NCI-H2196 treated with DMSO at 0.1 percent for 48 hours (cell line): Measurements from ENCODE around the gene ACTR5.
"Not testable (repeated sequence)": the region's sequence is repeated elsewhere in the genome, so short reads cannot be mapped to it uniquely, and the experiment has no call there.

ENCODE experiments used
- DNase-seq: peaks from one replicate; lab custom pipeline; 2025; ENCODE audit not compliant: unreplicated experiment; lab: John Stamatoyannopoulos, UW

The ACTR5 gene

DNA sequence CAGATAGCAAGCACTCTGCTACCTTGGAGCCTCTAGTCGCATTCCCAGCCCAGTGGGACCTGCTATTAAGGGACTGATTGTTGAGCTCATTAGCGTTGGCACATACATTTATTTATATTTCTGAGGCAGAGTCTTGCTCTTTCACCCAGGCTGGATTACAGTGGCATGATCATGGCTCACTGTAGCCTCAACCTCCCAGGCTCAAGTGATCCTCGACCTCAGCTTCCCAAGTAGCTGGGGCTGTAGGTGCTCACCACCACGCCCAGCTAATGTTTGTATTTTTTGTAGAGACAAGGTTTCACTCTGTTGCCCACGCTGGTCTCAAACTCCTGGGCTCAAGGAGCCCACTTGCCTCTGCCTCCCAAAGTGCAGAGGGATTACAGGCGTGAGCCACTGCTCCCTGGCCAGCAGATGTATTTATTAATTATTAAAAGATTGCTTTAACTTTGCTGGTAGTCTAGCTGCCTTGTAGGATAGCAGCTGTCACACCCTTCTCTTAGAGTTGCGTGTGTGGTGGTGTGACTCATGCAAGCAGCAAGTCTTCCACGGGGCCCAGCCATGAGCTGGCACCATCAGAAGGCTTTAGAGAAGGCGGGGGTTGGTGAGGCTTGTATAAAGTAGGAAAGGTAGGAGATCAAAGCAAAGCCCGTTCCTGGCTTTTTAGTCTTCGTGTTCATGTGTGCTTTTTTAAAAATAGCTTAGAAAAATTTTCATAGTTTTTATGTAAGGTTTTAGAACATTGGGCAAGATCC, 16.5 kb downstream of the ACTR5 start:
- DNase-seq: no peak

GRCh38 chr20:38766071-38766470, 17.8 kb downstream of the ACTR5 start:
- no peak for DNase-seq

GRCh38 chr20:38769376-38770295, 21.4 kb downstream of the ACTR5 start:
- no peak for DNase-seq

GRCh38 chr20:38770546-38770945, 22.3 kb downstream of the ACTR5 start:
- DNase-seq: no peak

DNA sequence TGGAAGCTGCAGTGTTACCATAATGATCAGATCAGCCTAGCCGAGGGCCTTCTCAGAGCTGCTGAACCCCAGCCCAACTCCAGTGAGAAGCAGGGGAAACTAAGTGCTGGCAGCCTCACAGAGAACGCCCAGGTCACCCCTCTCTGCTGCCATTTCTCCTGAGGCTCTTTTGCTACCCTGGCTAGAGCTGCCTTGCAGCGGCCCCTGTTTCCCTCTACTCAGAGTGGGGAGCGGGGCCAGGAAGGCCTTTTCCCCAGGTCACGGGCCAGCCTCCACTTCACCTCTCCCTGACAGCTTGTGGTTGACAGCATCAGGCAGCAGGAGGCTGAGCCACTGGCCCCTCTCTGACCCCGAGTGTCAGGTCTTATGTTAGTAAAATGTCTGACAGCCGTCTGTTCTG, 22.7 kb downstream of the ACTR5 start:
- no peak for DNase-seq

GRCh38 chr20:38771621-38772020, 23.4 kb downstream of the ACTR5 start:
- DNase-seq: no peak

DNA sequence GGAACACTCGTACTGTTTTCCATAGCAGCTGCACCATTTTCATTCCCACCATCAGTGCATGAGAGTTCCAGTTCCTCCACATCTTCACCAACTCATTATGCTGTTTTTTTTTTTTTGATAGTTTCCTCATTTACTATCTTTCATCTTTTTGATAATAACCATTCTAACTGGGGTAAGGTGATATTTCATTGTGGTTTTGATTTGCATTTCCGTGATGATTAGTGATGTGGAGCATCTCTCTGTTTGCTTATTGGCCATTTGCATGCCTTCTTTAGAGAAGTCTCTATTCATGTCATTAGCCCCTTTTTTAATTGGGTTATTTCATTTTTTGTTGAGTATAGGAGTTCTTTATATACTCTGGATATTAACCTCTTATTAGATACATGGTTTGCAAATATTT, 25.9 kb downstream of the ACTR5 start:
- DNase-seq: no peak

DNA sequence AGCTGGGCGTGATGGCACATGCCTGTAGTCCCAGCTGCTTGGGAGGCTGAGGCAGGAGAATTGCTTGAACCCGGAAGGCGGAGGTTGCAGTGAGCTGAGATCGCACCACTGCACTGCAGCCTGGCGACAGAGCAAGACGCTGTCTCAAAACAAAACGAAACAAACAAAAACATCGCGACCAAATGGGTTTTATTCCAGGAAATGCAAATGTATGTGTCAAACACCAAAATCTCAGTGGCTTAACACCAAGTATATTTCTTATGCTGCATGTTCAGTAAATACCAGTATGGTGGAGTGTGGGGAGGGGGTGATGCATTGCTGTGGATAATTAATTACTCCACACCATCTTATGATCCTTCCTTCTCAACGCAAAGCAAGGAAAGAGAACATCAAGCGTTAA, 28.1 kb downstream of the ACTR5 start:
- no peak for DNase-seq

- DNase-seq: no peak
Measured at GRCh38 chr20:38779247-38780097, 31.2 kb downstream of the ACTR5 start.

DNA sequence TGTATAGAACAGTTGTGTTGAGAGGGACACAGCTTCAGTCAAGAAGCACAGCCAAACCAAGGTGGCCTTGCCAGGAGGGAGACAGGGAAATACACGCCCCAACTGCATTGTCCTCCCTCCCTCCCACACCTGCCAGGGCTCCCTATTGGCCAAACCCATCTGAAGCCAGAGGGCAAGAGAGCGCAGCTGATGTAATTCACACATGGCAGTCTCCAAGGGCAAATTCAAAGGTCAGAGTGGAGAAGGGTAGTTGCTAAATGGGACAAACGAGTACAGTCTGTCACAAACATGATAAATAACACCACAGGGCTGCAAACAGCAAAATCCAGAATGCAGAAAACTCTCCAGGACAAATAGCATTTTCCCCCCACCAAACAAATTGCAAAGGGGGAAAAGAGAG, 34.0 kb downstream of the ACTR5 start:
- DNase-seq: no peak

- DNase-seq: no peak
Measured at GRCh38 chr20:38787870-38788269, 39.6 kb downstream of the ACTR5 start.

DNA sequence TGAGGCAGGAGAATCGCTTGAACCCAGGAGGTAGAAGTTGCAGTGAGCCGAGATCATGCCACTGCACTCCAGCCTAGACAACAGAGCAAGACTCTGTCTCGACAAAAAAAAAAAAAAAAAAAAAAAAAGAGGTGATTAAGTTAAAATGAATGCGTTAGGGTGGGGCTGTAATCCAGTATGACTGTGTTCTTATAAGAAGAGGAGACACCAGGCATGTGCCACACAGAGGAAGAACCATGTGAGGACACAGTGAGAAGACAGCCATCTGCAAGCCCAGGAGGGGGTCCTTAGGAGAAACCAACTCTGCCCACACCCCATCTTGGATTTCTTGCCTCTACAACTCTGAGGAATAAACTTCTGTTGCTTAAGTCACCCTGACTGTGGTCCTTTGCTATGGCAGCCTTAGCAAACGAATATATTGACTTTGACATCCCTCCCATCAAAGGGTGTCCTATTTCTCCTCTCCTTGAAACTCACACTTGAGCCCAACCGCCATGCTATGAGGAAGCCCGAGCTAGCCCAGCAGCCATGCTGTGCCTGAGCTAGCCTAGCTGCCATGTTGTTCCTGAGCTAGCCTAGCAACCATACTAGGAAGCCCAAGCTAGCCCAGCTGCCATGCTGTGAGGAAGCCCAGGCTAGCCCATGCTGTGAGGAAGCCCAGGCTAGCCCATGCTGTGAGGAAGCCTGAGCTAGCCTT, 41.4 kb downstream of the ACTR5 start:
- DNase-seq: no peak

DNA sequence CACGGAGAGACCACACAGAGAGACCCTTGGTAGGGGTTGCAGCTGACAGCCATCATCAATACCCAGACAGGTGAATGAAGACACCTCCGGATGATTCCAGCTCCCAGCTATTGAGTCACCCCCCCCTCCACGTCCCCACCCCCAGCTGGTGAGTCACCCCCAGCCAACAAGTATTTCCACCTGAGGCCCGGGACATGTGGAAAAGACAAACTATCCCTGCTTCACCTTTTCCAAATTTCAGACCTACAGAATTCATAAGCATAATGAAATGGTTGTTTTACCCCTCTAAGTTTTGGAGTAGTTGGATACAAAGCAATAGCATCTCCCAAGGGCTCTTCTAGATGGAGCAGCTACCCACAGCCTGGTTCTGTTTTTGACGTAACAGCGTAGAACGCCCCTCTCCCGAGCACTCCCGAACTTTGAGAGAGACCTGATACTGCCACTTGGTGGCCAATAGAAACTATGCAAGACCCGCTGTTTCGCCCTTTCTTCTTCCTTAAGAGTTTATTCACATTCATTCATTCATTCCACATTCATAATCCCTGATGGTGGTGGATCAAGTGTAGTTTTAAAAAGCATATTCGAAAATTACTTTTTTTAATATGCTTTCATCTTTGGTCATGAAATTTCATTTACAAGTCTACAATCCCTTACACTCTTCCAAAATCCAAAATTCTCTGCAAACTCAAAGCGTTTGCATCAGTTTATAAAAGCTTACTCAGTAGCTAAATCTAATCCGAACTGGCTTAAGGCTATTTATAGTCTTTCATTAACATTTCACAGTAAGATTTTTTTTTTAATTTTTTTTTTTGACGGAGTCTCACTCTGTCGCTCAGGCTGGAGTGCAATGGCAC, 42.2 kb downstream of the ACTR5 start:
- peak; percentile 33 for DNase-seq

DNA sequence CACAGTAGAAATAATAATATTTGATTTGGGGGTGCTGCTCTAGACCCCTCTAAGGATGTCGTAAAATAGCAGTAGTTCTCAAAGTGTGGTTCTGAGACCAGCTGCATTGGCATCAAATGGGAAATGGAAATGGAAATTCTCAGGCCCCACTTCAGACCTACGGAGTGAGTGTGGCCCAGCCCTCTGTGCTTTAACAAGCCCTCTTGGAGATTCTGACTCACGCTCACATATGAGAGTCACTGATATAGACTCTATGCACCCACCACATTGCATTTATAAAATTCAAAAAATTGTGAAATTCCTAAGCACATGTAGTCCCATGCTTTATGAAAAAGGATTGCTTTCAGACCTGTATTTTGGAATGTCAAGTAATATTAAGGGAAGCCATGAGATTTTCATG, 43.0 kb downstream of the ACTR5 start:
- no peak for DNase-seq

- DNase-seq: no peak
Measured at GRCh38 chr20:38791940-38792339, 43.7 kb downstream of the ACTR5 start.

- not testable (repeated sequence) for DNase-seq
Measured at GRCh38 chr20:38794057-38794456, 45.8 kb downstream of the ACTR5 start.

GRCh38 chr20:38798266-38798665, 50.0 kb downstream of the ACTR5 start:
- no peak for DNase-seq

DNA sequence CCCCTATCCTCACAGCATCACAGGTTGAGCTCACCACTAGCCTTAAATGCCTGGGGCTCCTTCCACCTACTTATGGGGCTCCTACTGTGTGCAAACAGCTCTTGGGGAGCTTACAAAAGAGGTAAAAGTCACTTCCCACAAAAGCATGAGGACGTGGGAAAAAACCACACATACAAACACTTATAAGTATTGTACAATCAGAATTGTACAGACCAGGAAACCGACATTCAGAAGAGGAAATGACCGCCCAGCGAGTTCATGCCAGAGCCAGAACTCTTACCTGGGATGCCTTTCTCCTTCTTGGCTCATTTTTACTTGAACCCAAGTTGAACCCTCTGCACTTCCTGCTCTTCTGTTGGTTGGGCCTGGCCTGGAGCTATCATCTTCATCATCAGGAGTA, 50.9 kb downstream of the ACTR5 start:
- no peak for DNase-seq

GRCh38 chr20:38800882-38801281, 52.6 kb downstream of the ACTR5 start:
- DNase-seq: no peak

- no peak for DNase-seq
Measured at GRCh38 chr20:38804221-38804620, 56.0 kb downstream of the ACTR5 start.
